Limb (tissue), 2 donors: ENCODE measurements around the gene APAF1.
"Not testable (repeated sequence)": the region's sequence is repeated elsewhere in the genome, so short reads cannot be mapped to it uniquely, and the experiment has no call there.

ENCODE experiments used
- DNase-seq, 2 donors: peaks; one replicate each; pipeline ENCODE4 v3.0.0-alpha.2; 2016; ENCODE audit errors: extremely low spot score in 2 of 2

APAF1 gene, protein sequence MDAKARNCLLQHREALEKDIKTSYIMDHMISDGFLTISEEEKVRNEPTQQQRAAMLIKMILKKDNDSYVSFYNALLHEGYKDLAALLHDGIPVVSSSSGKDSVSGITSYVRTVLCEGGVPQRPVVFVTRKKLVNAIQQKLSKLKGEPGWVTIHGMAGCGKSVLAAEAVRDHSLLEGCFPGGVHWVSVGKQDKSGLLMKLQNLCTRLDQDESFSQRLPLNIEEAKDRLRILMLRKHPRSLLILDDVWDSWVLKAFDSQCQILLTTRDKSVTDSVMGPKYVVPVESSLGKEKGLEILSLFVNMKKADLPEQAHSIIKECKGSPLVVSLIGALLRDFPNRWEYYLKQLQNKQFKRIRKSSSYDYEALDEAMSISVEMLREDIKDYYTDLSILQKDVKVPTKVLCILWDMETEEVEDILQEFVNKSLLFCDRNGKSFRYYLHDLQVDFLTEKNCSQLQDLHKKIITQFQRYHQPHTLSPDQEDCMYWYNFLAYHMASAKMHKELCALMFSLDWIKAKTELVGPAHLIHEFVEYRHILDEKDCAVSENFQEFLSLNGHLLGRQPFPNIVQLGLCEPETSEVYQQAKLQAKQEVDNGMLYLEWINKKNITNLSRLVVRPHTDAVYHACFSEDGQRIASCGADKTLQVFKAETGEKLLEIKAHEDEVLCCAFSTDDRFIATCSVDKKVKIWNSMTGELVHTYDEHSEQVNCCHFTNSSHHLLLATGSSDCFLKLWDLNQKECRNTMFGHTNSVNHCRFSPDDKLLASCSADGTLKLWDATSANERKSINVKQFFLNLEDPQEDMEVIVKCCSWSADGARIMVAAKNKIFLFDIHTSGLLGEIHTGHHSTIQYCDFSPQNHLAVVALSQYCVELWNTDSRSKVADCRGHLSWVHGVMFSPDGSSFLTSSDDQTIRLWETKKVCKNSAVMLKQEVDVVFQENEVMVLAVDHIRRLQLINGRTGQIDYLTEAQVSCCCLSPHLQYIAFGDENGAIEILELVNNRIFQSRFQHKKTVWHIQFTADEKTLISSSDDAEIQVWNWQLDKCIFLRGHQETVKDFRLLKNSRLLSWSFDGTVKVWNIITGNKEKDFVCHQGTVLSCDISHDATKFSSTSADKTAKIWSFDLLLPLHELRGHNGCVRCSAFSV (N-terminal part only)

GRCh38 chr12:98644712-98645571, at the start of gene APAF1, which contains the start of gene IKBIP:
TSS of gene APAF1 (plus strand) at chr12:98645290. CDS start at chr12:98648360, 3,070 bp downstream.
TSS of gene IKBIP (minus strand) at chr12:98644788. CDS start at chr12:98644701, 87 bp downstream.
- peak; percentile 96 to 99 for DNase-seq

- not testable (repeated sequence) for DNase-seq
Measured at GRCh38 chr12:98597313-98597712, 47.8 kb upstream of the APAF1 start.

GRCh38 chr12:98601924-98602323, 43.2 kb upstream of the APAF1 start:
- DNase-seq: no peak

DNA sequence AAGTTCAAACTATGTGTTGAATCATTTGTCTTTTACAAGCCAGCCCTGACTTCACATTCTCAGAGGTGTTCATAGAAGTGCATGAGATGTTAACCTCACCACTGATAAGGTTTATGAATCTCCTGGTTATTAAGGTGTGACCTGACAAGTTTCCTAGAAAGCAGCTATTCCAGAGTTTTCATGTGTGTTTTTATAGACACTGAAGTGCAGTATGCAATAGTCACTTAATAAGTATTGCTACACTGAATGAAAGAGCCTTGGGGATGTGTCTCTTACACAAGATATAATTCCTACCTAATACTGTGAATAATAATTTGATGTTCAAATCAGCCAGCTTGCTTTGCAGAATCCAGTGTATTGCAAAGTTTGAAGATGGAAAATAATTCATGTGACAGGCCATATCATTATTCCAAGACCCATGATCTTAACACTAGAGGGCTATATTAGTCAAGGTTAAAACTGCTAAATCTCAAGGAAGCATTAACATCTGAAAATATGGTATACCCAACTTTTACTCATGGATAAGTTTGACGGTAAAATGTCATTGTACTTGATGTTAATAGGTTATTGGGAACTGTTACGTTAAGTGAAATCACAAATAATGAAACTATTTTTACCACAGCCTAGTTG, 38.6 kb upstream of the APAF1 start:
- DNase-seq: no peak

- no peak for DNase-seq
Measured at GRCh38 chr12:98610596-98610995, 34.5 kb upstream of the APAF1 start.

DNA sequence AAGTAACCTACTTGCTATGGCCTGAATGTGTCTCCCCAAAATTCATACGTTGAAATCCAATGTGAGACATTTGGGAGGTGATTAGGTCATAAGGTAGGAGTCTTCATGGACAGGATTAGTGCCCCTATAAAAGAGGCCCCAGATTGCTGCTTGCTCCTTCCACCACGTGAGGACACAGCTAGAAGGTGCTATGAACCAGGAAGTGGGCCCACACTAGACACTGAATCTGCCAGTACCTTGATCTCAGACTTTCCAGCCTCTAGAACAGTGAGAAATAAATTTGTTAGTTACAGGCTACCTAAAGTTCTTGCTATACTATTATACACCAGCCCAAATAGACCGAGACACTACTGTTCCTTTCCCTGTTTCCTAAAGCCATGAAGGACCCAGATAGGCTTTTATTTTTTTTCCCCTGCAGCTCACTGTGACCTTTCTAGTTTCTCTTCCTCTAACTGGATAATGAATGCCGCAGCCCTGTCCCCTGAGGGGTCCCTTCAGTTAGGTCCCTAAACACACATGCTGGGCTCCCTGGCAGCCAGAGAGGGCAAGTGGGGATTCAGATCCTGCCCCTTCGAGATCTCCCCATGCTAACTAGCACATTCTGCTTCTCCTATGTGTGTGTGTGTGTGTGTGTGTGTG, 32.3 kb upstream of the APAF1 start:
- DNase-seq: no peak

GRCh38 chr12:98618952-98619351, 26.1 kb upstream of the APAF1 start:
- DNase-seq: no peak

DNA sequence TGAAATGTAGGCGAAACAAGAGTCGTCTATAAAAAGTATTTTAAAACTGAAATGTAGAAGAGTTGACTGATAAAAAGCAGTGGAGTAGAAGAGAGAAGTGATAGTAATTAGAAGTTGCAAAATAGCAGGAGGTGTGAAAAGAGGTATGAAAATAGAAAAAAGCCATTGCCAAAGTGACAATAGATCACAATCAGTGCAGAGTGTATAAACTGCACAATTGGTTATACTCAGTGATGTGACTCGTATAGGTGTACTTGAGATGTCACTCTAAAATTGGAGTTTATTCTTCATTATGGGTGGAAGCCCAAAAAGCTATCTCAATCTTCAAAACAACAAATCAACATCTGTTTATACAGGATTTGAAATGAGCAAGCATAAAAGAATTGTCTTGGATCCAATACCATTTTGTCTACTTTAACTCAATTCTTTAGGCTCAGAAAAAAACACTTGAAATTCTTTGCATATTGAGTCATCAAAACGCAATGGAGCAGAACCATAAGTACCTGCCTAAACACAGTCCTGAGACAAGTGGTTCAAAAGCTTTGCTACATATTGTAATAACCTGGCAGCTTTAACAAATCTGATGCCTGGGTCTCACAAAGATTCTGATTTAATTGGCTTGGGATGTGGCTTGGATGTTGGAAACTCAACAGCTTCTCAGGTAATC, 9.3 kb upstream of the APAF1 start:
- no peak for DNase-seq

DNA sequence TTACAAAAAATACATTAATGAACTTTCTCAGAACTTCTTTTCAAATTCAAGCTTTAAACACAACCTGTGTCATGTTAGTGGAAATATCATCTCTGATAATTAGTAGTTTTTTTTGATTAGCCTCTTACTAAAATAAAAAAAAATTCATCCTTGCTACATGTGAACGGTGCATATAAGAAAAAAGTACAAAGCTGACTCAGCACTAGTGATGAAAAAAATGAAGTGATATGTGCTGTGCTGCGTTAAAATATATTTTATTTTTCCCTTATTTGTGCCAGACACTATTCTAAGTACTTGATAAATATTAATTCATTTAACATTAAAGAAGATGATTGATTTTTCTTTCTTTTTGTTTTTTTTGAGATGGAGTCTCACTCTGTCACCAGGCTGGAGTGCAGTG, 8.0 kb upstream of the APAF1 start:
- no peak for DNase-seq

DNA sequence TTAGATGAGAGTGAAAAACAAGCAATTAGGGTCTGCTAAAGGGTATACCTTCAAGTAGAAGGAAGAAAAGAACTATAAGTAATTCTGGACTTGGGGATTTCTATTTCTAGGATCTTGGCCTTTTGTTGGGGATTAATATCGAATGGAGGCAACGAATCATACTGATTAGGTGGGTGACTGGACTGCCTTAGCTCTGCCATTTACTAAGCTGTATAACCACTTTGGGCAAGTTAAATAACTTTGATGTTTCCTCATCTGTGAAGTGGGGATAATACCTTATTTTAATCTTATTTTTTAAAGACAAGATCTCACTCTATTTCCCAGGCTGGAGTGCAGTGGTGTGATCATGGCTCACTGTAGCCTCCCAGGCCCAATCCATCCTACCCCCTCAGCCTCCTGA, 7.1 kb upstream of the APAF1 start:
- no peak for DNase-seq

GRCh38 chr12:98639491-98639890, 5.6 kb upstream of the APAF1 start:
- DNase-seq: no peak

GRCh38 chr12:98642801-98643200, 2.3 kb upstream of the APAF1 start:
- DNase-seq: not testable (repeated sequence)

- DNase-seq: no peak
Measured at GRCh38 chr12:98644433-98644711, 718 bp upstream of the APAF1 start.

DNA sequence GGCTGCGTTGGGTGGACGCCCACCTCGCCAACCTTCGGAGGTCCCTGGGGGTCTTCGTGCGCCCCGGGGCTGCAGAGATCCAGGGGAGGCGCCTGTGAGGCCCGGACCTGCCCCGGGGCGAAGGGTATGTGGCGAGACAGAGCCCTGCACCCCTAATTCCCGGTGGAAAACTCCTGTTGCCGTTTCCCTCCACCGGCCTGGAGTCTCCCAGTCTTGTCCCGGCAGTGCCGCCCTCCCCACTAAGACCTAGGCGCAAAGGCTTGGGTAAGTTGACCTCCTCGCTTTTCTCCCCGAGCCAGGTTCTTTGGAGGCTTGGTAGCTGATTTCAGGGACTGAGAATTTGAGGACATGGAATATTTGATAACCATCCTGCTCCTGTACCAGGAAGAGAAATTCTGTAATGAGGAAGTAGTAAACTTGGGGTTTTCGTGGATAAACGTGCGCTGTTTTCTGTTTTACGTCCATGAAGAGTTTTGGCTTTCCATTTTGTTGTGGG, 530 bp downstream of the APAF1 start:
- DNase-seq: peak in 1 of 2 donors; percentile 2

DNA sequence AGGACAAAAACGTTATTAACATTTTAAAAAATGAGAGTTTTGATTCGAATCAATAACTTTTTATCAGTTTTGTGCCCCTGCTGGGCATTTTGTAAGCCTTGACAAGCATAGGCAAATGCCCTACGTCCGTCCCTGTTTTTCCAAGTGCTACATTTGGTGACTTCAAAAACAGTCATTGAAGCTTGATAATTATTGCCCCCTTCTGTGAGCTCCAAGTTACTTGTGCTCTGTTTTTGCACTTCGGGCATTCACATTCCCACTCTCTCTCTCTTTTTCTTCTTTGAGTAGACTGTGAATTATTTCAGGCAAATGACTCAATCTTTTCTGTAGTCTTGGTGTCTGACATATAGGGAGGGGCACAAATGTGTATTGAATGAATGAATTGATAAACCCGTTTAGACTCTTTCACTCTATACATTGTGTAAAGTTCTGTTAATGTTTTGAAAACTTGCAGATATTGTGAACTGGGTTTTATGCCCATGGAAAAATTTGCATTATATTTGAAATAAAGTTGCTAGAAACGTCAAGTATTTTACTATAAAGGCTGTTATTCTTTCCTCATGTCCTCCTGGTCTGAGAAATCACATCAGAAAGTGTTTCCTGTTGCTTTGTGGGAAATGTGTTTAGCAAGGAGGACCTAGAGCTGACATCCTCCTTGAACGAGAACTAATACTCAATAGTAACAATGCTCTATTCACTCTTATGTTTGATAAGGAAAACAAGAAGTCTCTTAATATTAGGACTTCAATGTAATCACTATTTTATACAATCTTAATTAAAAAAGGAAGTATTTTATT, 1.4 kb downstream of the APAF1 start:
- DNase-seq: peak in 1 of 2 donors; percentile 7

DNA sequence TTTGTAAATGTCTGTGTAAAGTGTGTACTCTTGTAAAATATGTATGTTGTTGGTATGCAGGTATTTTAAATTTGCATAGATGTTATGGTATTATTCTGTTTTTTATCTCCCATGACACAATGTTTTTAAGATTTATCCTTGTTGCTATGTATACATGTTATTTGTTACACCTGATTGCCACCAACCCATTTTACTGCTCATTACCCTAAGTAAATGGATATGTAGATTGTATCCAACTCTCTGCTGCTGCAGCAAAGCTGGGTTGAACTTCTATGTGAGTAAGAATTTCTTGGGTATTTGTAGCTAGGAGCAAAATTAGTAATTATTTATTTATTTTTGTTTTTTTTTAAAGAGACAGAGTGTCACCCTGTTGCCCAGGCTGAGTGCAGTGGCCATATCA, 6.2 kb downstream of the APAF1 start:
- no peak for DNase-seq

DNA sequence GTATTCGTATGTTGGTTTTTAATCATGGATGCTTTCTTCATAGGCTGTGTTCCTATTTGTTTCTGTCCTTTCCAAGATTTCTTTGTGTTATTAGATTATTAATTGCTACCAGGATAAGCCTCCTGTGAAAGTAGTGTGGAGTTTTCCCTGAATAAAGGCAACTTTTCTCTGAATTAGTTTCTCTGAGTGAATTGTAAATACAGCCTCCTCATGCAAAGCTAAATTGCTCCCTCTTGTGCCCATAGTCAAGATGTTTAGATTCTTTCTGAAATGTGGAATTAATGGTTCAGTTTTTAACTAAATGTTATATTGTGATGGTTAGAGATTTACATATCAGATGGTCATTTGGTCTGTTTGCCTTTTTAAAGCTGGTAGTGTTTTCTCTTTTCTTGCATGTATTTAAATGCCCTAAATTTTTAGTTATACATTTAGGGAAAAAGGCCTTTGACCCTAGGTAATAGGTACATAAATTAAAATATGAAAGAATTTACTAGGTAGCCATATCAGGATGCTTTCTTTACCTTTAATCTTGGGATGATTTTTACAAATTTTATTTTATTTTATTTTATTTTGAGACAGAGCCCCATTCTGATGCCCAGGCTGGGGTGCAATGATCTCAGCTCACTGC, 8.9 kb downstream of the APAF1 start:
- peak in 1 of 2 donors; percentile 76 for DNase-seq
